HG03460 (cell line): ENCODE measurements around the gene CCDC196.
A peak's percentile ranks its signal among the peaks of the same experiment; 100 is the strongest.
"Not testable (repeated sequence)": the region's sequence is repeated elsewhere in the genome, so short reads cannot be mapped to it uniquely, and the experiment has no call there.

ENCODE experiments used
- ATAC-seq: cut with Tn5 transposase; IDR thresholded peaks from one replicate; pipeline ENCODE4 v1.9.1; 2021; ENCODE audit not compliant: unreplicated experiment

The CCDC196 gene

GRCh38 chr14:66495218-66496098, 9.3 kb downstream of the CCDC196 start:
- ATAC-seq: peak; percentile 74

GRCh38 chr14:66496188-66496807, 10.1 kb downstream of the CCDC196 start:
- ATAC-seq: no peak

DNA sequence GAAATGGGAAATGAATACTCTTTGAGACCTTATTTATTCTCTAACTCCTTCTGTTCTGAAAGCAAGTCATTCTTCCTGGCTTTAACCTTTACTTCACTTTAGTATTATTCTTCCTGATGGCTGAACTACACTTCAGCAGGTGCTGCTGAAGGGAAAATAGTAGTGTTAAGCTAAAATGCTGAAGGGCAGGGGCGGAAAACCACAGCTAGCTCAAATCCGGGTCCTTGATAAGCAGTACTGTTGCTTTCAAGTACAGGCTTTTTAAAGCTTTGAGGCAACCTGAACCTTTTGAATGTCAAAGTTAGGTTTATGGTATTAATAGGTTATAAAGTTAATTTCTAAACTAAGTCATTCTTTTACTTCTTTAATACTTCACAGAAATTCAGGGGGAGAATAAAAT, 10.7 kb downstream of the CCDC196 start:
- no peak for ATAC-seq

DNA sequence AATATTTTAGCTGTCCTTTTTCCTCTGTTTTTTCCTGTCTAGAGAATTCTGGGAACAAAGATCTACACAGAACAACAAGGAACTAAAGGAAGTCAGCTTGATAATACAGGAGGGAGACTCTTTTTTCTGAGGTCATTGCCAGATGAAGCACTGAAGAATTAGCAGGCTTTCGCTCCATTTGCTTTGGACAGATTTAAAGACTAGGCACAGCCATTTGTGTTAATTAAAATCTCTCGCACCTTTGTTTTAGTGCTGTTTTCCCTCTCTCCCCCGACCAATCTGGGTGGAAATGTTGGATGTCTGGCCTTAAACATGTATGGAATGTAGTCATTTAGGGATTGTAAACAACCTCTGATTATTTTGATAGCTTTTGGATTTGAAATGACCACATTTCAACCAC, 12.1 kb downstream of the CCDC196 start:
- no peak for ATAC-seq

DNA sequence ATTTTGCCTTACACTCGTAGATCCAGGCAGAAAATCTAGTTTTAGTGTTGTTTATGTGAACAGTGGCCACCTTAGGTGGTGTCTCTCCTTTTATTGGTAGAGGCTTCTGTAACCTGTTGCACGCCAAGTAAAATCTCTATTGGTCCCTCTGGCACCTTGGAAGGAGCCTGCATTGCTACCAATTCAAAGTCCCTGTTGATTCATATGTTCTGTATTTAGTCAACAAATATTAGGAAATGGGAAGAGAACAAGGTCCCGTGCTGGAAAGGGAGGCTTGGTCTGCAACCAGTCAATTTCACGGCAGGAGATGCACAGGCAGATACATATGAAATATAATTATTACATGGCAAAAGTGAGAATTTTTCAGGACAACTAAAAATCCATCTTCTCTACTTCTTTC, 15.4 kb downstream of the CCDC196 start:
- ATAC-seq: no peak

- ATAC-seq: not testable (repeated sequence)
These were observed 16.7 kb downstream of the CCDC196 start for GRCh38 chr14:66502836-66503235.

DNA sequence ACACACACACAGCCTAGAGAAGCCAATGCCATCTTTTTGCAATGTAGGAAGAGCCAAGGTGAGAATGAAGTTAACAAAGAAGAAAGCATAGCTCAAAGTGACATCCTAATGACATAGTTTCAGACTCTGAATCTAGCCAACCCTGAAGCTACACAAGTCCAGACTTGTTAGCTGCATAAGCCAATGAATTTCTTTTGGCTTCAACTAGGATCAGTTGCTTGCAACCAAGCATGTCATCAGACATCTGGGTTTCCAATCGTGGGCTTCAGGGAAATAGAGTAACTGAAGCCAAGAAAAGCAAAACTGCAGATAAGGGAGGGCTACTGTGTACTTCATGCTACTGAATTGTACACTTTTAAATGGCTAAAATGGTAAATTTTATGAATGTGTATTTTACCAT, 17.4 kb downstream of the CCDC196 start:
- no peak for ATAC-seq

DNA sequence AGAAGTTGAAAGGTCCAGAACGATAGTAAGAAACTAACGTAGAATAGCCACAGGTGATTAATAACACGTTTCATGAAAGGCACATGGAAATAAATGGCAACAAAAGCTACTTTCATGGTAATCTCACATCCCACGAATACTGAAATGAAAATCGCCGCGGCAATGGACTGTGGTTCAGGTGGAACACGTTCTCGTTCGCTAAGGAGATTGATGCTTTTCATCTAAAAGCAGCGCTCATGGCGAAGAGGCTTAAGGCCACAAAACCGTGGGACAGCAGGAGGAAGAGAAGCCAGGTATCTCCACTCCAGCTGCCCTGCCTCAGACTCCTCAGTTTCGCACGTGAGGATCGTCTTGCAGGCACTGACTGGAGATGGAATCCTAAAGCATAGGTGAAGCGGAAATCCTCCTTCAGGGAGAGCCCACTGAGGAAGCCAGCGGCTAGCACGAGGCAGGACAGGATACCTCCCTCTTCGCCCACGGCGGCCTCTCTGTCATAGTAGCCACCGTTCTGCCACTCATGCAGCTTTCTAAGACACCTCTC, 21.1 kb downstream of the CCDC196 start:
- peak; percentile 16 for ATAC-seq

DNA sequence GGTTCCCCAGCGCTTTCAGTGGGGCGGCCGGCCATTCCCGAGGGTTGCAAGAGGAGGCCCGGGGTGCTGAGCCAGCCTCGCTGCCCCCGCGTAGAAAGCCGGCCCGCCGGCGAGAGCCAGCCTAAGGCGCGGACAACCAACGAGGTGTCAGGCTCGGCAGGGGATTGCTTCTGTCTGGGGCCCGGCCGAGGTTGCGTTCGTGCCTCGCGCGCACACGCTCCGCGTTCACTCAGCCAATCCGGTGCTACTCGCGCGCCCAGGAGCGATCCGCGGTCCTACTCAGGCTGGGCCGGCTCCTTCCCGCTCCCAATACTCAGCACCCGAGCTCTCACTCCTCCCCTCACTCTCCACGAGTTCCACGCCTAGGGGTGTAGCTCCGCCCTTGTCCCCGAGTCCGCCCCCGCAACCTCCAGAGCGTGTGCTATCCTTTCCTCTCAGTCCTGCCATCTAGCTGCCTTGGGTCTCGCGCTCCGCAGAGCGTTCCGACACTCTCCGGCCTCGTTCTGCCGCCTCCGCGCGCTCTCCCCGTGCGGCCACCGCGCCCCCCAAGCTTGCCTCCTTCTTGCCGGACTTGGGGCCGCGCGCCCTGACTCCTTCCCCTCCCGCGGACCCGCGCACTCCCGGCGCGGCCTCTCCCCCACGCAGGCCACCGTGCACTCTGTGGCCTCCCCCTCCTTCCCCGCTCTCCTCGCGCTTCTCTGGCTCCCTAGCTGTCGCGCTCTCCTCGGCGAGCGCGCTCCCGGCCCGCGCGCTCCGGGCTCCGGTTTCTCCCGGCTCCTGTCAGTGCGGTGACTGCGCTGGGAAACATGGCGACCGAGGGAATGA, 21.8 kb downstream of the CCDC196 start, which contains the start of gene GPHN:
GPHN (plus strand) TSS at position 426 of the 825 bp plus-strand sequence.
- ATAC-seq: peak; percentile 77

DNA sequence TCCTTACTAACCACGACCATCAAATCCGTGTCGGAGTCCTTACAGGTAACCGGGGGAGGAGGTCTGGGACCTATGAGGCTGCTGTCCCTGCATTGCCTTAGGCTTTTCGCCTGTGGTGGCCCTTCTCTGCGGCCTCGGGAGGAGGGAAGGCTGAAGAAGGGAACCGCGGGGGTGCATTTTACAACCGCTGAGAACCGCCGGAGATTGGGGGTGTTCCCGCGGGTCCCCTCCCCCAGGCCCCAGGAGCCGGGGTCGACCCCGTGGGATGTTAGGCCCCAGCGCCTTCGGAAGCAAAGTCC, 22.3 kb downstream of the CCDC196 start:
- ATAC-seq: no peak

GRCh38 chr14:66508846-66509621, 22.9 kb downstream of the CCDC196 start:
- ATAC-seq: peak; percentile 40

DNA sequence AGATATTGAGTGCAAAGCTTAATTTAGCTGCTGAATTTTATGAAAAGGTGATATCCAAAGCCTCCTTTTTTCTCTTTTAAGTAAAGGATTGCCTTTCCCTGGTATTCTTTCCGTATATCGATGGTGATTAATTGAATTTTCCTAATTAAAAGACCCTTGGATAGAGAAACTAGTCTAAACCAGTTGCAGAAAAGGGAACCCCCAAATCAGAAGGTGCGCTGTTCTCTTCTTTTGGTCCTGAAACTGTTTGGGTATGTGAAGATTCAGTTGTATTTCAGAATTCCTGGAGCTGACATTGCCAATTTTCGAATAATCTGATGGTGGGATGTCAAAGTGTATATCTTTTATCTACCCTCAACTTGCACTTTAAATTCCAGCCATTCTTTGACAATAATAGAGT, 23.7 kb downstream of the CCDC196 start:
- no peak for ATAC-seq

- ATAC-seq: no peak
These were observed 25.7 kb downstream of the CCDC196 start for GRCh38 chr14:66511849-66512248.

DNA sequence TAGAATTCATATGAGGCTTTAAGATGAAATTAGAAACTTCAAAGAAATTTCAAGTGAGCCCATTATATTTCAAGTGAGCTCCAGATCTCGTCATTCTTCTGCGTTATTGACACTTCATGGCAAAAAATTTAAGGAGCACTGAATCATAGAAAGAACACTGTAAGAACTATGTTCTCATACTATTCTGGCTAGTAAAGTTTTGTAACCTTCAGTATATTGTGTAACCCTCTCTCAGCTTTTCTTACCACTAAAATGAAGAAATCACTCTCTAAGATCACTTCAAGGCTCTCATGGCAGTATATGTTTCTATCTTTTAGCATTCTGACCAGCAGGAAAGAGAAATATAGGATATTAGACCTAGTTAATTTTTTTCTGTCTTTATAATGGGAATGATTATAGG, 28.0 kb downstream of the CCDC196 start:
- ATAC-seq: no peak

GRCh38 chr14:66530526-66530925, 44.4 kb downstream of the CCDC196 start:
- ATAC-seq: no peak

DNA sequence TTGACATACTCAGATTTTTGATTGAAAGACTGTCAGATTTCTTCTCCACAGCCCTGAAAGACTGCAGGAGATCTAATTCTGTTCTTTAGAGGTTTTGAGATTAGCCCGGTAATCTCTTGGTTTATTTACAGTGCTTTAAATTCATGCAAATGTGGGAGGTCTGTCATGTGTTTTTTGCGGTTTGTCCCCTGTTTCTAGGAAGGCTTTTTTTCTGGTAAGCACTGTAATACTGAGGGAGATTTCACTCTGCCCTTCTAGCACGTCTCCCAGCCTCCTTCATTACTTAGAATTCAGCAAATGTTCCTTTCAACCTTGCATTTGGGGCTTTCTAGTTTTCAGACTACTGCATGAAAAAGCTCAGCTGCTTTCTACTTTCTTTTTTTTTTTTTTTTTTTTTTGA, 52.9 kb downstream of the CCDC196 start:
- no peak for ATAC-seq

- ATAC-seq: no peak
These were observed 53.9 kb downstream of the CCDC196 start for GRCh38 chr14:66540038-66540437.

GRCh38 chr14:66541627-66542026, 55.5 kb downstream of the CCDC196 start:
- ATAC-seq: no peak

- no peak for ATAC-seq
These were observed 57.8 kb downstream of the CCDC196 start for GRCh38 chr14:66543996-66544395.

DNA sequence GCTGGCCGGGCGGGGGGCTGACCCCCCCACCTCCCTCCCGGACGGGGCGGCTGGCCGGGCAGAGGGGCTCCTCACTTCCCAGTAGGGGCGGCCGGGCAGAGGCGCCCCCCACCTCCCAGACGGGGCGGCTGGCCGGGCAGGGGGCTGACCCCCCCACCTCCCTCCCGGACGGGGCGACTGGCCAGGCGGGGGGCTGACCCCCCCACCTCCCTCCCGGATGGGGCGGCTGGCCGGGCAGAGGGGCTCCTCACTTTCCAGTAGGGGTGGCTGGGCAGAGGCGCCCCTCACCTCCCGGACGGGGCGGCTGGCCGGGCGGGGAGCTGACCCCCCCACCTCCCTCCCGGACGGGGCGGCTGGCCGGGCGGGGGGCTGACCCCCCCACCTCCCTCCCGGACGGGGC, 59.0 kb downstream of the CCDC196 start:
- not testable (repeated sequence) for ATAC-seq

DNA sequence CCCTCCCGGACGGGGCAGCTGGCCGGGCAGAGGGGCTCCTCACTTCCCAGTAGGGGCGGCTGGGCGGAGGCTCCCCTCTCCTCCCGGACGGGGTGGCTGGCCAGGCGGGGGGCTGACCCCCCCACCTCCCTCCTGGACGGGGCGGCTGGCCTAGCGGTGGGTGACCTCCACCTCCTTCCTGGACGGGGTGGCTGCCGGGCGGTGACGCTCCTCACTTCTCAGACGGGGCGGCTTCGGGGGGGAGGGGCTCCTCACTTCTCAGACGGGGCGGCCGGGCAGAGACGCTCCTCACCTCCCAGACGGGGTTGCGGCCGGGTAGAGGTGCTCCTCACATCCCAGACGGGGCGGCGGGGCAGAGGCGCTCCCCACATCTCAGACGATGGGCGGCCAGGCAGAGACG, 59.6 kb downstream of the CCDC196 start:
- ATAC-seq: not testable (repeated sequence)
